ENCODE results near the gene CLNK.

The CLNK gene

DNA sequence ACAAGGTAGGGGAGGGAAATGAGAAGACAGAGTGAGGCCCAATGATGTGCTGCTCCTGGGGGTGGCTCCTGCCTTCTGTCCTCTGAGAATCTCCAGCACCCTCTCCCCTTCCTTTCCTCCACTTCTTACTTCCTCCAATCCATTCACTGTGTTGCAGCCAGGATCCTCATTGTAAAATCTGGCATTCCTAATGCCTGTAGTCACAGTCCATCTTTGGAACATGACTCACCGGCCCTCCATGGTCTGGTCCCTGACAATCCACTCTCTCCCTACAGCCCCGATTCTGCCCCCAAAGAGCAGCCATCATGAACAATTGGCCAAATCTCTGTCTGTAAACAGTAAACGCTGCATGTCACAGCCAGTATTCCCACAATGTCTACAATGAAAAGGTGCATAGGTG, 72.9 kb downstream of the CLNK start:
- DNase-seq (ENCODE audit: low read depth in 2 of 2): no peak

DNA sequence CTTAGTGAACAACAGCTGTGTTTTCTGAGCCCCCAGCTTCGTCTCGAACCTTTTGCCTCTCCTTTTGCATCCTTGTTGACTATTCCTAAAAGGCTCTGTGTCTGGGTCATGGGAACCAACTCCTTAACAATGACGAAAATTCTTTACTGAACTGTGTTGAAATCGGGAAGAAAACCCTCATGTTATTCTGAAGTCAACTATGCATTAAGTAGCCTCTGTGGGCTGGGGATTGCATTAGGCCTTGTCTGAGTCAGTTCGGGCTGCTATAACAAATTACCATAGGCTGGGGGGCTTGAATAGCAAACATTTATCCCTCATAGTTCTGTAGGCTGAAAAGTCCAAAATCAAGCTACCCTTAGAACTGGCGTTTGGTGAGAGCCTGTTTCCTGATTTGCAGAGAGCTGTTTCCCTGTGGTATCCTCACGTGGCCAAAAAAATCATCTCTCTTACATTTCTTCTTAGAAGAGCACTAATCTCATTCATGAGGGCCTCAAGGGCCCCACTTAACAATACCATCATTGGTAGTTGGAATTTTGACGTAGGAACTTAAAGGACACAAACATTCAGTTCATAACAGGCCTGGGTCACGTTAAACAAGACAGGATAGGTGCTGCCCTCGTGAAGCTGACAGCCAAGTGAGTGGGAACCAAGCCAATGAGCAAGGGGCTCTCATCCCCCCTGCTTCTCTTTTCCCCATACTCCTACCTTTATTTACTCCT, 75.9 kb downstream of the CLNK start:
- DNase-seq (ENCODE audit: low read depth in 2 of 2): no peak

DNA sequence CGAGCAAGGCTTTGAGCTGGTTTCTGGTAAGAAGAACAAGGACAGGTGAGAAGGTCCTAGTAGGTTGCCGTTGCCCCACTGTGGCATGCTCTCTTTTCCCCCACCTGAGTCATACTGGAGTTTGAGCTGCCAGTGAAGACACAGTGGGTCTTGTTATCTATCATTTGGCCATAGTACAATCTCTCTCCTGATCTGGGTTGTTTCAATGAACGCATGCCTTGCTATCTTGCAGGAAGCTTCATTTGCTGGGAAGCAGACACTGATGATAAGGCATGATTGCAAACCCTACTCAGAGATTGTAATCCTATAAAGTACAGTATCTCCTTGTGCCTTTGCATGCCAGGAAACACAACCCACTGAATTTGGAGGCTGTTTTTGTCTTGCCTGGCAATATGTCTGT, 77.4 kb downstream of the CLNK start:
- DNase-seq (ENCODE audit: low read depth in 2 of 2): no peak

DNA sequence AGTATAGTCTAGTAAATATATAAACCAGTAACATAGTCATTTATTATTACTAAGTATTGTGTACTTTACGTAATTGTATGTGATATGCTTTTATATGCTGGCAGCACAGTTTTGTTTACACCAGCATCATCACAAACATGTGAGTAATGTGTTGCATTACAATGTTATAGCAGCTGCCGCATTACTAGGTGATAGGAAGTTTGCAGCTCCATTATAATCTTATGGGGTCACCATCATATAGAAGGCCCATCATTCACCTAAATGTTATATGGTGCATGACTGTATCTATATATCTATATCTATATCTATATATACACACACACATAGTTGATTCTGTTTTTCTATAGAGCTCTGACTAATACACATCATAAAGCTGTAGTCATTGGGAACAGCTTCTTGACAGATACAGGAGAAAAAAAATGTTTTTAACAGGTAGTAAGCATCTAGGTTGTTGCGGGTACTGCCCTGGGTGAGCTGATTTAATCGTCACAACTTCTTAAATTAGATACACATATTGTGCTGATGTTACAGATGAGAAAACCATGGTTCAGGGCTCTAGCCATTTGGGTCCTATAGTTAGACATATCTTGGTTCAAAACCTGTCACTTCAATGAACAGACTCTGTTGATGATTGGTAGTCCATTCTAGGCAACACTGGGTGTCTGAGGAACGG, 77.9 kb downstream of the CLNK start:
- DNase-seq (ENCODE audit: low read depth in 2 of 2): no peak

DNA sequence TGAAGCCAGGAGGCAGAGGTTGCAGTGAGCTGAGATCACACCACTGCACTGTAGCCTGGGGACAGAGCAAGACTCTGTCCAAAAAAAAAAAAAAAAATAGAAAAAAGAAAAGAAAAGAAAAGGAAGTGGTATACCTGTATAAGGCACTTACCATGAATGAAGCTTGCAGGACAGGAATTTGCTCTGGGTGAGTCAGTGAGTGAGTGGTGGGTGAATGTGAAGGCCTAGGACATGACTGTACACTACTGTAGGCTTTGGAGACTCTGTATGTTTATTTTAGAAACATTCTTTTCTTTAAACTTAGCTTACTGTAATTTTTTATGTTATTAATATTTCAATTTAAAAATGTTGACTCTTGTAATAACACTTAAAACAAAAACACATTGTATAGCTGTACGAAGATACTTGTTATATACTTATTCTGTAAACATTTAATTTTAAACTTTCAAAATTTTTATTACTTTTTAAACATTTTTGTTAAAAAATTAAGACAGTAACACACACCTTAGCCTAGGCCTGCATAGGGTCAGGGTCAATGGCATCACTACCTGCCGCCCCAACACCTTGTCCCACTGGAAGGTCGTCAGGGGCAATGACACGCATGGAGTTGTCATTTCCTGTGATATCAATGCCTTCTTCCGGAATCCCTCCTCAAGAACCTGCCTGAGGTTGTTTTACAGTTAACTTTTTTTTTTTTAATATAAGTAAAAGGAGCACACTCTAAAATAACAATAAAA, 78.7 kb downstream of the CLNK start:
- no peak for DNase-seq (ENCODE audit: low read depth in 2 of 2)

DNA sequence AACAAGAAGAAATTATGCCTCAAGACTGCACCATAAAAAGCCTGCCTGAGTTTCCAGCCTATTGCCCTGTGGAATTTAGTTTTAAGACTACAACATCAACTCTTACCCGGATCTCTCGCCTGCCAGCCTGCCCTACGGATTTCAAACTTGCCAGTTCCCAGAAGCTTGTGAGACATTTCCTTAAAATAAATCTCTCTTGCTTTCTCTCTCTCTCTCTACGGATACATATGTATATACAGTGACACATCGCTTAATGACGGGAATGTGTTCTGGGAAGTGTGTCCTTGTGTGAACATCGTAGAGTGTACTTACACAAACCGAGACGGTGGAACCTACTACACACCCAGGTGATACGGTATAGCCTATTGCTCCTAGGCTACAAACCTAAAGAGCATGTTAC, 79.5 kb downstream of the CLNK start:
- no peak for DNase-seq (ENCODE audit: low read depth in 2 of 2)

DNA sequence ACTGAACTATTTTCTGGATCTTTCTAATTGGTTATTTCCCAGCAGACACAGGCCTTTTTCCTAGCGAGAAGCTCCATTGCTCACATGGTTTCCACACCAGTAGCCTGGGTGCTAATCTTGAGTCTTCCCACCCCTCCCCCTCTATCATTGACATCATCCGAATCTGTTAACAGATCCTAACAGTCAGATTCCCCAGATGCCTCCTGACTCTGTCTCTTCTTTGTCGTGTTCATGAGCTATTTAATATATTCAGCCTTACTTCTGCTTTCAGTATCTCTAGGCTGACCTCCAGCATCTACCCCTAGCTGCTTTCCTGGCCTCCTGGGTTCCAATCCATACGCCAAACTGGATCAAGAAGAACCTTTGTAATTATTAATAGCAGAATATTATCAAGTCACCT, 85.0 kb downstream of the CLNK start:
- DNase-seq (ENCODE audit: low read depth in 2 of 2): no peak

DNA sequence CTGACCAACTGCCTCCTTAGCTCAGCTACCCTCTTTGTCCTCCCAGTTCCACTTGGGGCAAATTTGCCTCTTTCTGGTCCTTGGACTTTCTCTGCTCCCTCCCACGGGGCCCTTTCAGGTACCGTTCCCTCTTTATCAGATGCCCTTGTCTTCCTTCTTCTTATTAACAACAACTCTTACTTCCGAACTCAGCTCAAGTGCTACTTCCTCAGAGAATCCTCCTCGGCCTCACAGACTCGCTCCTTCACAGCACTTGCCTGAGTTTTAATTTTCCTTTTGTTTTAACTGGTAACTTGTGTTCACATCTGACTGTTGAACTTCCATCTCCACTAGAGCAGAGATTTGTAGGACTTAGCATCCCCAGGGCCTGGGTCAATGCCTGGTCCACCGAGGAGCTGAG, 85.7 kb downstream of the CLNK start:
- no peak for DNase-seq (ENCODE audit: low read depth in 2 of 2)

DNA sequence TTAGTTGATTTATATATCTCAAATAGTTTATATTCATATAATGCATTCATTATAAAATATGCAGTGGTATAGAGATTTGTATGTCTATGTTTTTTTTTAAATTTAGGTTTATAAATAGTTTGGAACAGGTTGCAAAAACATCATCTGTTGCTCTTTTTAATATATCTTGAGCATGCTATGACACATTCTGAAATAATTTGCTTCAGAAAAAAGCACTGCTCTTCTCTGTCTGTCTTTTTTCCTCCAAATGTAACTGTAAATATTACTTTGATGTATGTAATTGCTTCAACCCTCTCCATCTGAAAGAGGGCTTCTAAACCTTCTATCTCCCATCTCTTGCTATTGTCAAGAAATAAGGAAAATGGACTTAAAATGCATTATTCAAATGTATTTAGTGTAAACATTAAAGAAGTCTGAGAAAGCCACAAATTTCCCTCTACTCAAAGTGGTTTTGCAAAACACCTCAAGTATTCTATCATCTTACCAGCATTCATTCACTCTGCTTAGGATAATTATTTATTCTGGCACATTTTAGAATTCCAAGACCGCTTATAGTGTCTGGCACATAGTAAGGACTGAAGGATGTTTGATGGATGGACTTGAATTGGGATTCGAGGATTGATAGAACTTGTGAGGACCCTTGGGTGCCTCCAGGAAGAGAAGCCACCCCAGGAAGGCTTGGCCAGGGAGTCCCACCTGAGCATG, 87.8 kb downstream of the CLNK start:
- DNase-seq (ENCODE audit: low read depth in 2 of 2): no peak

DNA sequence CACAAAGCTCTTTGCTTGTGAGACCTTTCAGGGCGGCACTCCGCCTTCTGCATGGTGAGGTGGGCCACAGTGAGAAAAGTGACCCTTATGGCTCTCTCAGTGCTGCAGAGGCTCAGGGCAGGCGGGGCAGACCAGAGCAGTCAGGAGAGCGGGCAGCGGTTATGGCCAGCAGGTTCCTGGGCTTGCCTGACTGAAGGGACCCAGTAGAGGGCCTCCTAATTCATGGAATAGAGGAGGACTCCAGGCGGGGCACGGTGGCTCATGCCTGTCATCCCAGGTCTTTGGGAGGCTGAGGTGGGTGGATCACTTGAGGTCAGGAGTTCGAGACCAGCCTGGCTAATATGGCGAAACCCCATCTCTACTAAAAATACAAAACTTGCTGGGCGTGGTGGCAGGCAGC, 91.4 kb downstream of the CLNK start:
- DNase-seq (ENCODE audit: low read depth in 2 of 2): no peak

DNA sequence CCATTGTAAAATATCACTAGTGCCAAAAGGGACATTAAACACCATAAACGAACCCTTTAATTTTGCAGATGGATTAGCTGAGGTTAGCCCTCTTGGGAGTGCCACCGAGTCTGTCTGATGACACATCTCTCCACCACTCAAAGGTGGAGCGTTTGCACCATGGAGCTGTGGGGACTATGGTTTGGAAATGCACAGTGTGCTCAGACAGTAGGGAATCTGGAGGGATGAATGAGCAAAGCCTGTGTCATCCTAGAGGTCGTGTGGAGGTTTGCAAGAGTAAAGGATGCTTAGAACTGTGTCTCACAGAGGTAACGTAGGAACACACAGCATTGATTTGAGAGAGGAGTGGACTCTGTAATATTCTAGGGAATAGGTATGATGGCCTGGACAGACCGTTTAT, 93.7 kb downstream of the CLNK start:
- DNase-seq (ENCODE audit: low read depth in 2 of 2): no peak

DNA sequence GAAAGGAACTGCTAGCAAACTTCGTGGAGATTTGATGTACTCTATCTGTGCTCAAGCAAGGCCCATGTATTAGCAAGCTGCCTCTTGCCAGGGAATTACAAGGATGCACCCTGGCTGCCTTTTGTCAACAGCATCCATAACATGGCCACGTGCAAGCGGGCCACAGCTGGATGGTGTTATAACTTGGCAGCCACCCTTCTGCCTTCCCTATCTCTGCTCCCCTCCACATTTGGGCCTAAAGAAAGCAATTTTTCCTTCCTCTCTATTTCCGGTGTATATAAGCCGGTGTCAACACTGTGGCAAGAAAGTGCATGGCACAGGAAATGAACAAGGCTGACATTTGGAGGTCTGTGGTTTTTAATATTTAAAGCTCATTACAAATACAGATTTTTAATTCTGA, 94.8 kb downstream of the CLNK start:
- no peak for DNase-seq (ENCODE audit: low read depth in 2 of 2)

DNA sequence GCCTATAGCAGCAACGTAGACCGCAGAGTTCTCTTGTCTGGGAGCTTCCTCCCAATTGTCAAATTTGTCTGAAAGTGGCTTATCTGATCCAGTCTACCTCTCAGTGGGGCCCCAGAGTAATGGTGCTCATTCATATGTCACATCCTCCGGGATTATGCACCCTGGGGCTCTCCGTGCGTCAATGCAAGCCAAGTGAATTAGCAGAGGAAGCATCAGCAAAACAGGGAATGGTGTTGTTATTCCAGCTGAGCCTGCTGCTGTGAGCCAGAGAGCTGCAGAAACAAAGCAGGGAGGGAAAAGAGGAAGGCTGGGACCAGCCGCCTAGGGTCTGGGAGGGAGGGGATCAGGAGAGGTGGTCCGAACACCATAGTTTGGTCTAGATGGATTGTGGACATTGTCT, 95.2 kb downstream of the CLNK start:
- DNase-seq (ENCODE audit: low read depth in 2 of 2): no peak

DNA sequence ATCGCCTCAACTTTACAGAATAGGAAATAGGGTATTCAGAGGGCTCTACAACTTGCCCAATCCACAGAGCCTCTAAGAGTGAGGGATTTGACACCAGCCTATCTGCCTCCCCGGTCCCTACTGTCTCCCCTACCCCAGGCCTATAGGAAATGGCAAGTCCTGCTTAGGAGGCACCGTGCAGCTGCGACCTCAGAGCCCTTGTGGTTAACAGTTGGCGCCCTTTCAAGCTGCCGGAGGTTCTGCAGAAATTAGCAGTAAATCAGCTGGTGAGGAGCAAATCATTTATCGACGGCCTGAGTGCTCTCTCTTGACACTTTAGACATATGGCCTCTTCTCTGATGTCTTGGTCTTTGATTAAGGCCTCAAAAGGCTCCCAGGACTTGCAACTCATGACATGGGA, 96.9 kb downstream of the CLNK start:
- DNase-seq (ENCODE audit: low read depth in 2 of 2): no peak

DNA sequence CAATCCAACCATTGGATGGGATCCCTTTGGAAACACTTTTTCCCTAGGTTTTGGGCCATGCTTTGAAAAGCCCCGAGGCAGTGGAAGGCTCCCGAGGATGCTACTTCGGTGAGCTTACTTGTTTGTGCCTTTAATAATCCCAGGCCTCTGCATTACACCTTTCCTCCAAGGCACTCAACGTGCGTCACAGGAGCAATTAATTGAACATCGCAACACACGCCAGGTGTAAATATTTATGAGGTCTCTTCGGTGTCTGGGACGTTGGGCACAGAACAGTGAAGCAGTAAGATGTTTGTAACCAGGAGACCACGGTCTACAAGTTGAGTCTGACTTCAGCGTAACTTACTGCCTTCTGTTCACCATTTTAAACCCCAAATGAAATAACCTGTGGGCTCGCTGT, 97.3 kb downstream of the CLNK start:
- no peak for DNase-seq (ENCODE audit: low read depth in 2 of 2)

DNA sequence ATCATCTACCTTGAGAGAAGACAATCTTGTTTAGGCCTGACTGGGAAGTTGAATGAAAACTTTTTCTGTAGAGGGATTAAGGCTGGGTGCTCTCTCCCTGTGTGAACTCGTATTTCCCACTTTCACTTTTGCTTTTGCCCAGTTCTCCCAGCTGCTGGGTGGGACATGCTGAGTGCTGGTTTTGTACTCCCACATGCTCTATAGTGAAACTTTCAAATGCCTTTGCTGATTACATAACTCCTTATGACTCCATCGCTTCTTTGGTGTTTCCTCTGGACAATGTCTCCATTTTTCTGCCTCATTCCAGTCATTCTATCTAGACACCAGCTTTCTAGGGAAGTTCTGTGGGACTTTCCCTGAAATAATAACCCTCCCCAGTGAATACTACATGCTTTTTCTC, 100.5 kb downstream of the CLNK start:
- DNase-seq (ENCODE audit: low read depth in 2 of 2): no peak

DNA sequence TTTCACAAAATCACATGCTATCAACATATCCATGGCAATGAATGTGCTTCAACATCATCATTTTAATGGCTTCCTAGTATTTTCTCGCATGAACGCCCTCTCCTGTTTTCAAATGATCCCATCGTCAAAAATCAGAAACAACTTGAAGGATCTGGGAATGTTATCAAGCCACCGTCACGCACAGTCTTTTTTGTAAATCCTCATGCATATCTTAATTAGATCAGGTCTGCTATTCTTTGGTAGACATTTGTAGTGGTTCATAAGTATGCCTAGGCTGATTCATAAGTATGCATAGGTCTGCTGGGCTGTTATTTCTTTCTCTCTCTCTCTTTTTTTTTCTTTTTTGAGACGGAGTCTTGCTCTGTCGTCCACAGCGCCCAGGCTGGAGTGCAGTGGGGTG, 101.6 kb downstream of the CLNK start:
- no peak for DNase-seq (ENCODE audit: low read depth in 2 of 2)

DNA sequence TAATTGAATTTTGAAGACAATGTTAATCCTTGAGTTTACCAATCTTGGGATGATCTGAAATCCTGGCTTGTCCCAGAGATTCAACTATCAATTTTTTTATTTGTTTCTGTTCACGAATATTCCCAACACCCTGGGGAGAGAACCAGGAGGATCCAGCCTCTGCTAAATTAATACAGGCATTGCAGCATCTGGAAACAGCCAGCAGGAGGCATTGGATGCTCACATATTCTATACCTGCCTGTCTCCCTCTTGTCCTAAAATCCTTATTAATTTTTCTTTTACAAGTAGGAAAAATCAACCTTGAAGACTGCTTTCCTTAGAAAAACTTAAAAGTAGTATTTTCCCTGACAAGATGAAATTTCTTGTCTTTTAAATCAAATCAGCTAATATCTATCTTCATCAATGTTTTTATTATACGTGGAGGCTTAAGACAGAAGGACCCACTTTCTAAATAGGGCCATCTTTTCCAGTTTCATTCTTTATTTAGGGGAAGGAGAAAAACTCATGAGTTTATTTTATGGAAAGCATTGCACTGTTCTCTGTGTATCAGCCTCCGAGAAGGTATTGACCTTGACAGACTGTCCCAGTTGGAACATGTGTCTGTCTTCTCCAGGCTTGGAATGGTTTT, 102.4 kb downstream of the CLNK start:
- DNase-seq (ENCODE audit: low read depth in 2 of 2): no peak

DNA sequence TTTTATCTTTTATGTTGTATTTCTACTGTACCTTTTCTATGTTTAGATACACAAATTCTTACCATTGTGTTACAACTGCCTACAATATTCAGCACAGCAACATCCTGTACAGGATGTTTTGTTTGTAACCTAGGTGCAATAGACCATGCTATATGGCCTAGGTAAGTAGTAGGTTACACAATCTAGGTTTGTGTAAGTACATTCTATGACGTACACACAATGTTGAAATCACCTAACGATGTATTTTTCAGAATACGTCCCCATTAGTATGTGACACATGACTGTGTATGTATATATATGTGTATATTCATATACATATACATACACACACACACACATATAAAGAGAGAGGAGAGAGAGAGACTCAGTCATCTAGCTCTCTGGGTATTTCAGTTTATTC, 103.5 kb downstream of the CLNK start:
- DNase-seq (ENCODE audit: low read depth in 2 of 2): no peak

DNA sequence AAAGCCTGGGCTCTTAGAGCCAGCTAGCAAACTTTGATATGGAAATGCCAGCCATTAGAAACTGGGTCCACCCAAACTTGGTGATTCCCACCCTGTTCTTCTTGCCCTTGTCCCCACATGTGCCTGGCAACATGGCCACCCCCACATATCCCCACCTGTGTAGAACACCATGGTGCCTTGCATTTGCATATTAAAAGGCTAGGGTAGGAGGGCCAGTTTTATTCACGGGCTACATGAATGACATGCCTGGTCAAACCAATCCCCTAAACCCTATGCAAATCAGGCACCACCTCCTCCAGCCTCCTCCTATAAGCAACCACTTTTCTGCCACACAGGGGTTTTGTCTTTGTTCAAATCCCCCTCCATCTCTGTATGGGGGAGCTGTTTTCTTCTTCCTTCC, 104.9 kb downstream of the CLNK start:
- DNase-seq (ENCODE audit: low read depth in 2 of 2): no peak

DNA sequence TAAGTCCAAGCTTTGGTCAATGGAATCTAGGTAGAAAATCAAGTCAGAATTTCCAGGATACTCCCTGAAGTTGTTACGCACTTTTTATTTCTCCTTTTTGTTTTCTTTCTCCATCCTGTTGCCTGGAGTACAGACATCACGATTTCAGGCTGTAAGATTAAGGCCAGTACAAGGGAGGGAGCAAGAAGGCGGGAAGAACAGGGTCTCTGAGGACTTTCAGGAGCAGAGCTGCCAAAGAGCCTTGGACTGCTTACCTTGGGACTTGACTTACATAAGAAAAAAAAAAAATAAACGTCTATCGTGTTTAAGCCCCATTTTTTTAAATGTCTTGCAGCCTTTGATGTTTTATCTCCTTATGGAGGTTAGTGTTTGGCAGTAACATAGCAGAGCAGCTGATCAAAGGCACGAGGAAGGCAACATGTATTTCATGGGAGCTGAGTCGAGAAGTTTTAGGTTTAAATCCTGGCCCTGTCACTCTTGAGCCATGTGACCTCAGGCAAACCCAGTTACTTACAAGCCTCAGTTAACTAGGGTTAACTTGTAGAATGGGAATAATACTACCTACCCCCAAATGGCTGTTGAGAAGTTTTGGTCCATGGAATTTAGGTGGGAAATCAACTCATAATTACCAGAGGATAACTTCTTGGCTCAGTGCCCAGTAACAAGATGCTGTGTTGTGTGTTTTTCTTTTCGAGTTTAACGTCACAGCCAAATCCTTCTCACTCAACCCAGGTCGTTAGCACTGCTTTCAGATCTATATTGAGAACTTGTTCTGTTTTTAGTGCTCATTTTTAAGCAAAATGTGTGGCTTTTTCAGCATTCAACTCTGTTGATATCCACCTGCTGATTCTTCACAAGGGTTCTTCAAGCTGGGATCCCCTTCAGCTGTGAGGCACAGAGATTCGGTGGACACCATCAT, 106.8 kb downstream of the CLNK start:
- no peak for DNase-seq (ENCODE audit: low read depth in 2 of 2)

Data from stimulated activated CD4-positive, alpha-beta T cell treated with anti-CD3 and anti-CD28 coated beads, Interleukin-12 subunit alpha, Interleukin-12 subunit beta, amount 100 ng/mL, for 24 hours (primary cell).